GM19099 (cell line): Measurements from ENCODE around the gene DNAH3.

Experiments
- POLR2A ChIP-seq: IDR thresholded peaks from 3 replicates; pipeline ENCODE4 v1.6.1; 2011; ENCODE audit warnings: low read depth; ENCODE audit not compliant: insufficient read length; ENCODE audit errors: extremely low read depth

The DNAH3 gene

DNA sequence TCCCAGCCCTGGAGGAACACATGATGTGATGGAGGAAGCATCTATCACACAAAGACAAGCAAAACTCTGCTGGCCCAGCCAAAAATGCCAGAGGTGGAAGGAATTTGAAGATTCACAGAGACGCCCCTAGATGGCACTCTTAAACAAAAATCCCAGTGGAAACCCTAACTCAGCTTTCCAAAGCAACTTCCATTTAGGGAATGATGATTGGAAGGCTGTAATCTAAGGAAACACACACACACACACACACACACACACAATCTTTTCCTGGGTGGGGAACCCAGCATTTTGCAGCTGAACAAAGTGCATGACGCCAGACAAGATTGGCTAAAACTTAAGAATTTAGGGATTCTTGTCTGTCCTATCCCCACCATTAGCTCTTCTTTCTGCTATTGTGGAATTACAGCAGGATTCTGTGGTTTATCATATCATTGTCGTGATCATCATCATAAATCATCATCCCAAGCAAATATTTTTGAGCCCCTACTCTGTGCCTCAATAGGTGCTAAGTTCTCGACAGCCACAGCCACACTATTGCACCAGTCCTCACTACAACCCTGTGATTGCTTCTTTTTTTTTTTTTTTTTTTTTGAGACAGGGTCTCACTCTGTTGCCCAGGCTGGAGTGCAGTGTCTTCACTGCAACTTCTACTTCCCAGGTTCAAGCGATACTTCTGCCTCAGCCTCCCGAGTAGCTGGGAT, 6.3 kb upstream of the DNAH3 start:
- no peak for TF ChIP-seq POLR2A

GRCh38 chr16:21145738-21146137, 4.9 kb downstream of the DNAH3 start:
- no peak for TF ChIP-seq POLR2A

GRCh38 chr16:21134053-21134452, 16.6 kb downstream of the DNAH3 start:
- no peak for TF ChIP-seq POLR2A

DNA sequence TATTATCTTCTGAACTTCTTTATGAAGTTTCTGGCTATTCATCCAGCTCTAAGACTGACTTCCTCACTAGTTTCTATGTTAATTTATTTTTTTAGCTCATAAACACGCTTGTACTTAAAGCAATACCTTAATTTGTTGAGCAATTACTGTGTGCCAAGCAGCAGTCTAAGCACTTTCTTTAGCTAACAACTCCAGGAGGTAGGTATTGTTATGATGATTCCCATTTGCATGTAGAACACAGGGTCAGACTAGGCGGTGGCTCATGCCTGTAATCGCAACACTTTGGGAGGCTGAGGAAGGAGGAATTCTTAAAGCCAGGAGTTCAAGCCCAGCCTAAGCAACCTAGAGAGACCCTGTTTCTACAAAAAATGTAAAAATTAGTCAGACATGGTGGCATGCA, 19.8 kb downstream of the DNAH3 start:
- no peak for TF ChIP-seq POLR2A

- no peak for TF ChIP-seq POLR2A
These were observed 21.7 kb downstream of the DNAH3 start for GRCh38 chr16:21128991-21129390.

GRCh38 chr16:21126518-21126917, 24.1 kb downstream of the DNAH3 start:
- no peak for TF ChIP-seq POLR2A

DNA sequence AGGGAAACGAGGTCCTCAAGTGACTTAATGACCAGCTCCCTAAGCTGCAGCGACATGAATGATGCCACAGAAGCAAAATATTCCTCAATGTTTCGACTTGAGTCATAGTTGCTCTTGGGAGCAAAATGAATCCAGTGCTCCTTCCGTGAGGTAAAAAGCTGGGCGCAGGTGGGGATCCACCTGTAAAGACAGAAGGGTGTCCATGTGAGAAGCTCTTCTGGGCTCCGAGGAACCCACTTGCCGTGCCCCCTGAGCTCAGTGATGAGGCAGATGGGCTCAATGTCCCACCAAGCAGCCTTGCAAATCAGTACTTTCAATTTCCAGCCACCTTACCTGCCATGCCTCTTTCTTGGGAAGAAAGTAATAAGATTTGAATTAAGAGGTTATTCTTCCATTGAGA, 25.5 kb downstream of the DNAH3 start:
- TF ChIP-seq POLR2A: no peak

DNA sequence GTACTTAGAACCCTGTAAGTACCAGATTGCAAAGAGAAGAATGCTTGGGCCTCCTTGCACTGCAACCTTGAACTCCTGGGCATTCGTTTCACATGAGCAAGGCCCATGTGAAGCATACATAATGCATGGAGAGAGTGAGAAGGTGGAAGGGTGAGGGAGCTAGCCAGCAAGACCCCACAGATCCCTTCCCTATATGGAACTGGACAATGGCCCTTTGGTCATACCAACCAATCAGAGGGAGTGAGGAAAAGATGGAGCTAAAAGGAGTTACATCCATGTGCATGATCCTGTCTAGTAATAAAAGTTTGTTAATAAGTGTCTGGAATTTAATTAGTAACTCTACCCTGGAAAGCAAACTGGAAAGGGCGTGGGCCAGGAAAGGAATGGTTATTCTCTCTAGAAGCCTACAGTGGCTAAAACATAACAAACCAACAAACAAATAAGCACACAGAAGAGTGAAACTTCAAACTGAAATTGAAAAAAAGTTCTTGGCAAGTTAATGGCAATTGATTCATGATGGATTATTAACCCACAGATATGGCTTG, 29.6 kb downstream of the DNAH3 start:
- no peak for TF ChIP-seq POLR2A

GRCh38 chr16:21117567-21117966, 33.1 kb downstream of the DNAH3 start:
- no peak for TF ChIP-seq POLR2A

GRCh38 chr16:21116148-21116693, 34.4 kb downstream of the DNAH3 start:
- TF ChIP-seq POLR2A: no peak

GRCh38 chr16:21103941-21104860, 46.4 kb downstream of the DNAH3 start:
- TF ChIP-seq POLR2A: no peak

DNA sequence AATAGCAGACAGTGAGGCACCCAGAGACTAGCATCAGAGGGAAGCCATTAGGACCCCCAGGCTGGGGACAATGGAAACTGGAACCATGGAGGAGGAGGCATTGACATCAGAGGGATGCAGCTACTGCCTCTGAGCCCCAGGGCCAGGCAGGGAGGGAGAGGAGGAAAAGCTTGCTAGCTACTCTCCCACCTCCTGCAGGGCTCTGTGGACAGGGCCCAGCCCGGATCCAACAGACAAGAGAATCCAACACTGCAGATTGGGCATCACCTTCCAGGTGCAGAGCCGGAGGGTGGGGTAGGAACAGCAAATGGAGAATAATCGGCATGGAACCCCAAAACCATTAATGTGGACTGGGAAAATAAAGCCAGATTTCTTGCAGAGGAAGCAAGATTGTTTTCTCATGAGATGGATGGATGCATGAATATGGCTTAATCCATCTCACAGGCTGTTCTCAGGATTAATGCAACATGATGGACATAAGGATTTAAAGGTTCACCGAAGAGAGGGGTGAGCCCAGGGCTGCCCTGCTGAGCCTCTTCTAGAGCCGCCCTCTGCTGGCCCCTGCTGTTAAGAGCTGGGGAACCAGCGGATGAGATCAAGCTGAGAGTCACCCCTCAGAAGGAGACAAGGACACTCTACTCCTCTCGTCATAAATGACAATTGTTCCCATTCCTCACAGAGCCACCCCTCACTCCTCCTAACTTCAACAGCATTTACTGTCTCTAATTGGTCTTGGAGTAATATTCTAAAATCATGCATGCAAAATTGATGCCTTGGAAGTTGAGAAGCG, 48.8 kb downstream of the DNAH3 start:
- no peak for TF ChIP-seq POLR2A

- no peak for TF ChIP-seq POLR2A
These were observed 50.2 kb downstream of the DNAH3 start for GRCh38 chr16:21100447-21100846.

DNA sequence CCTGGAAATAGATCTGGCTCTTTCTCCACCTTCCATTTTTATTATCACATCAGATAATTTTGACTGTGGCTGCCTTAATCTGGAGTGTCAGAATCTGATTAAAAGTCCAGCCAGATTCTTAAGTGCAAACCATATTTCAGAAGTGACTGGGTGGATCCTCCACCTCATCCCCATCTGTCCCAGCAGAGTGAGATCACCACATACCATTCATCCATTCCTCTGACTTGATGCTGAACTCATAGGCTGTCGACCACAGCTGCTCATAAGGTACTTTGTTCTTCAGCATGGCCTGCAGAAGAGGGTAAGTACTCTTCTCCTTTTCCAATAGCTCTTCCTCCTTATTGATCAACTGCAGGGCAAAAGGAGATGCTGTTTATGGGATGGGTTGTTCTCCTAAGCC, 53.5 kb downstream of the DNAH3 start:
- no peak for TF ChIP-seq POLR2A

GRCh38 chr16:21092951-21093350, 57.7 kb downstream of the DNAH3 start:
- TF ChIP-seq POLR2A: no peak
